IMR-90 (cell line): Measurements from ENCODE around the gene SENP7. TPM values are rescaled to one million over a fixed set of nuclear protein-coding genes. Genes with fewer than 3 reads are reported as not detected.

Source experiments
- ATAC-seq: fragments of 200-7000 bp; cut with Tn5 transposase; 2 replicates; pipeline ENCODE4 v1.9.1; 2020; ENCODE audit warnings: low read depth, mild to moderate bottlenecking, moderate library complexity
- BruUV-seq: library from RNA; stranded (reverse); fragments of 400-500 nt; replicated peaks from 2 replicates; lab custom pipeline; 2021; lab: Mats Ljungman, UMichigan
- CTCF ChIA-PET: fragments of 300-600 bp; formaldehyde crosslinking; extraction: SDS; loops from one replicate; lab custom pipeline; 2021; ENCODE audit warnings: antibody characterized with exemption; lab: Yijun Ruan, JAX
- POLR2A ChIA-PET: fragments of 300-600 bp; sonication (Branson Sonifier 250); formaldehyde crosslinking; loops from one replicate; lab custom pipeline; 2022; ENCODE audit warnings: antibody characterized with exemption; ENCODE audit not compliant: unreplicated experiment; lab: Charles Lee
- DNase-seq: peaks from one replicate; pipeline ENCODE4 v3.0.0; 2013
- H2AFZ ChIP-seq: replicated peaks from 2 replicates; pipeline ENCODE3; 2013; ENCODE audit warnings: low read length, mild to moderate bottlenecking; ENCODE audit not compliant: poor library complexity
- H2AK5ac ChIP-seq: 2 replicates; pipeline ENCODE4 v1.6.1; 2013; ENCODE audit warnings: low read depth, low read length, inconsistent platforms
- H2AK9ac ChIP-seq: replicated peaks from 2 replicates; pipeline ENCODE3; 2013; ENCODE audit warnings: mild to moderate bottlenecking, low read depth, low read length, moderate library complexity; ENCODE audit not compliant: poor library complexity
- H2BK120ac ChIP-seq: 2 replicates; pipeline ENCODE4 v1.6.1; 2013; ENCODE audit warnings: low read depth, low read length, inconsistent platforms
- H2BK15ac ChIP-seq: 3 replicates; pipeline ENCODE4 v1.6.1; 2013; ENCODE audit warnings: low read depth, low read length, inconsistent platforms
- H2BK20ac ChIP-seq: 2 replicates; pipeline ENCODE4 v1.6.1; 2013; ENCODE audit warnings: low read depth, mild to moderate bottlenecking, inconsistent platforms, low read length, moderate library complexity
- H2BK5ac ChIP-seq: 2 replicates; pipeline ENCODE4 v1.6.1; 2013; ENCODE audit warnings: mild to moderate bottlenecking, low read depth, low read length, inconsistent platforms; ENCODE audit not compliant: poor library complexity, severe bottlenecking
- H3K14ac ChIP-seq: replicated peaks from 2 replicates; pipeline ENCODE4 v1.6.1; 2013; ENCODE audit warnings: low read depth, low read length, inconsistent platforms
- H3K18ac ChIP-seq: 2 replicates; pipeline ENCODE4 v1.6.1; 2013; ENCODE audit warnings: low read depth, low read length, control low read depth
- H3K23ac ChIP-seq: 2 replicates; pipeline ENCODE4 v1.6.1; 2013; ENCODE audit warnings: low read depth, low read length, inconsistent platforms
- H3K27ac ChIP-seq: 2 replicates; pipeline ENCODE4 v1.5.1; 2013; ENCODE audit warnings: mild to moderate bottlenecking, control low read depth, low read length; ENCODE audit not compliant: insufficient read depth
- H3K27me3 ChIP-seq: 2 replicates; pipeline ENCODE4 v1.6.1; 2013; ENCODE audit warnings: low read length; ENCODE audit not compliant: control insufficient read depth, insufficient read depth
- H3K36me3 ChIP-seq: 2 replicates; pipeline ENCODE4 v1.6.1; 2013; ENCODE audit warnings: low read length, mixed read lengths; ENCODE audit not compliant: control insufficient read depth, insufficient read depth
- H3K4ac ChIP-seq: 2 replicates; pipeline ENCODE4 v1.6.1; 2013; ENCODE audit warnings: low read depth, low read length, inconsistent platforms
- H3K4me1 ChIP-seq: 2 replicates; pipeline ENCODE4 v1.6.1; 2013; ENCODE audit warnings: low read length, mixed read lengths; ENCODE audit not compliant: control insufficient read depth, insufficient read depth
- H3K4me2 ChIP-seq: 2 replicates; pipeline ENCODE4 v1.6.1; 2013; ENCODE audit warnings: low read depth, mild to moderate bottlenecking, control low read depth, low read length, moderate library complexity
- H3K4me3 ChIP-seq: 2 replicates; pipeline ENCODE4 v1.5.1; 2013; ENCODE audit warnings: low read depth, mild to moderate bottlenecking, control low read depth, low read length, moderate library complexity; ENCODE audit not compliant: insufficient read depth
- H3K56ac ChIP-seq: 2 replicates; pipeline ENCODE4 v1.6.1; 2013; ENCODE audit warnings: low read length, inconsistent platforms; ENCODE audit not compliant: insufficient read depth; ENCODE audit errors: extremely low read depth
- H3K79me1 ChIP-seq, 2 experiments: 2 replicates each; pipeline ENCODE4 v1.6.1; 2013; ENCODE audit warnings: low read length in 2 of 2, inconsistent platforms in 1 of 2, low read depth in 1 of 2
- H3K9ac ChIP-seq: 2 replicates; pipeline ENCODE4 v1.6.1; 2013; ENCODE audit warnings: low read depth, low read length, control low read depth
- H3K9me1 ChIP-seq: 2 replicates; pipeline ENCODE4 v1.6.1; 2013; ENCODE audit warnings: low read length, inconsistent platforms; ENCODE audit not compliant: insufficient read depth
- H3K9me3 ChIP-seq: 2 replicates; pipeline ENCODE4 v1.6.1; 2013; ENCODE audit warnings: low read length; ENCODE audit not compliant: control insufficient read depth, insufficient read depth
- H4K20me1 ChIP-seq: 2 replicates; pipeline ENCODE4 v1.6.1; 2013; ENCODE audit warnings: low read length, inconsistent platforms; ENCODE audit not compliant: insufficient read depth
- H4K5ac ChIP-seq: 2 replicates; pipeline ENCODE4 v1.6.1; 2013; ENCODE audit warnings: mild to moderate bottlenecking, low read depth, low read length, control low read depth
- H4K8ac ChIP-seq, 2 experiments: 2 replicates each; pipeline ENCODE4 v1.6.1; 2013; ENCODE audit warnings: low read depth in 2 of 2, low read length in 2 of 2, control low read depth in 1 of 2, inconsistent platforms in 1 of 2
- H4K91ac ChIP-seq: 2 replicates; pipeline ENCODE4 v1.6.1; 2013; ENCODE audit warnings: low read depth, low read length, inconsistent platforms; ENCODE audit not compliant: insufficient read depth
- BHLHE40 ChIP-seq: fragments of 150-350 bp; IDR thresholded peaks from 2 replicates; pipeline ENCODE4 v1.6.1; 2016; ENCODE audit warnings: mild to moderate bottlenecking, low read depth, low read length
- CEBPB ChIP-seq: IDR thresholded peaks from 2 replicates; pipeline ENCODE4 v1.6.1; 2012; ENCODE audit warnings: low read depth, low read length, improper control_type of control experiment
- CHD1 ChIP-seq: IDR thresholded peaks from 2 replicates; pipeline ENCODE4 v1.6.1; 2012; ENCODE audit warnings: low read depth, low read length, improper control_type of control experiment
- ELK1 ChIP-seq: fragments of 150-350 bp; IDR thresholded peaks from 2 replicates; pipeline ENCODE4 v1.6.1; 2016; ENCODE audit warnings: low read depth, mild to moderate bottlenecking, low read length, moderate library complexity, borderline replicate concordance
- FOS ChIP-seq: fragments of 150-350 bp; IDR thresholded peaks from 2 replicates; pipeline ENCODE4 v1.6.1; 2016; ENCODE audit warnings: low read depth, low read length
- MAFK ChIP-seq: IDR thresholded peaks from 2 replicates; pipeline ENCODE4 v1.6.1; 2012; ENCODE audit warnings: low read depth, low read length, improper control_type of control experiment
- MAZ ChIP-seq: IDR thresholded peaks from 2 replicates; pipeline ENCODE4 v1.6.1; 2012; ENCODE audit warnings: low read depth, mild to moderate bottlenecking, low read length, improper control_type of control experiment, moderate library complexity, borderline replicate concordance
- MXI1 ChIP-seq: IDR thresholded peaks from 2 replicates; pipeline ENCODE4 v1.6.1; 2012; ENCODE audit warnings: low read depth, mild to moderate bottlenecking, low read length, moderate library complexity, borderline replicate concordance
- NFE2L2 ChIP-seq: fragments of 150-350 bp; IDR thresholded peaks from 2 replicates; pipeline ENCODE4 v1.6.1; 2016; ENCODE audit warnings: low read depth, mild to moderate bottlenecking, low read length
- POLR2A ChIP-seq: IDR thresholded peaks from 2 replicates; pipeline ENCODE4 v1.6.1; 2012; ENCODE audit warnings: mild to moderate bottlenecking, low read depth, low read length
- RAD21 ChIP-seq: IDR thresholded peaks from 2 replicates; pipeline ENCODE4 v1.6.1; 2012; ENCODE audit warnings: low read length, improper control_type of control experiment
- RCOR1 ChIP-seq: IDR thresholded peaks from 2 replicates; pipeline ENCODE4 v1.6.1; 2012; ENCODE audit warnings: mild to moderate bottlenecking, low read length, improper control_type of control experiment; ENCODE audit not compliant: insufficient replicate concordance
- RFX5 ChIP-seq: IDR thresholded peaks from 2 replicates; pipeline ENCODE4 v1.8.0; 2012; ENCODE audit warnings: low read depth, mild to moderate bottlenecking, low read length, moderate library complexity
- SMC3 ChIP-seq: fragments of 150-350 bp; IDR thresholded peaks from 2 replicates; pipeline ENCODE4 v1.6.1; 2016; ENCODE audit warnings: low read depth, mild to moderate bottlenecking, antibody characterized with exemption, low read length, moderate library complexity
- USF2 ChIP-seq: fragments of 150-350 bp; IDR thresholded peaks from 2 replicates; pipeline ENCODE4 v1.6.1; 2017; ENCODE audit warnings: mild to moderate bottlenecking, antibody characterized with exemption, low read length, low read depth
- WGBS, 2 experiments: methylation state at CpG; one replicate each; pipeline versions ENCODE4 v1.1.5 to v1.1.7; 2013; ENCODE audit warnings: missing lambda C conversion rate in 2 of 2; ENCODE audit not compliant: insufficient read length in 1 of 2; ENCODE audit errors: extremely low coverage in 2 of 2; 5-methylcytosine and 5-hydroxymethylcytosine counted together
- dilution Hi-C: fragments of 300-500 bp; cut with HindIII; formaldehyde crosslinking; loops from one replicate; pipeline ENCODE4 v1.14.3; 2018; ENCODE audit warnings: low sequenced_read_pairs; ENCODE audit not compliant: unreplicated experiment
- in situ Hi-C: fragments of 300-500 bp; cut with MboI; formaldehyde crosslinking; loops from 3 replicates; pipeline ENCODE4 v1.14.3; 2019; ENCODE audit warnings: low sequenced_read_pairs, inconsistent platforms, mixed read lengths
- intact Hi-C: fragments of 100-400 bp; cut with micrococcal nuclease; formaldehyde crosslinking; loops from 2 replicates; pipeline ENCODE4 v1.10.0; 2022
- polyA plus RNA-seq, 3 experiments: library from polyadenylated mRNA; depleted of rRNA; stranded (reverse); fragments of >200 nt; gene quantifications; 2 replicates each; pipeline ENCODE4 v1.2.3, GENCODE V29; 2012; ENCODE audit warnings: low replicate concordance in 1 of 3
- total RNA-seq: library from RNA; depleted of rRNA; stranded (reverse); fragments of >200 nt; gene quantifications from 2 replicates; pipeline ENCODE4 v1.2.3, GENCODE V29; 2012
- TF ChIP-seq, protein P1 (sequence below): conservative IDR thresholded peaks from 2 replicates; pipeline ENCODE4 v1.5.1; 2012; ENCODE audit warnings: mild to moderate bottlenecking, low read depth, low read length, improper control_type of control experiment

The SENP7 gene
- total and polyA plus RNA-seq, 2 of the 4 experiments (the other 2 are of a cell fraction) = 5.5 to 8.4 TPM

GRCh38 chr3:101340591-101340990 lies 172.4 kb downstream of the SENP7 start:
- no peak overlapping the region for H3K4me3 ChIP-seq
- WGBS, 2 experiments = no CpG with 5 or more reads among the region's 2 CpGs
- ATAC-seq = no peak

More at GRCh38 chr3:101340591-101340990, 172.4 kb downstream of the SENP7 start:
- Histone ChIP-seq H2AFZ (no peak overlapping the region), H3K4me1 (no peaks in the 10 kb centered on the region), H2BK5ac (no peak overlapping the region), H3K27ac (no peak overlapping the region), H3K4me2 (no peak overlapping the region), H3K4ac (no peak overlapping the region), H3K9me1 (no peaks in the 10 kb centered on the region), H4K5ac (no peak overlapping the region), H4K20me1 (no peaks in the 10 kb centered on the region), H3K14ac (no peak overlapping the region), H2AK5ac (no peak overlapping the region), H3K27me3 (no peaks in the 10 kb centered on the region), H3K9ac (no peak overlapping the region), H3K9me3 (no peaks in the 10 kb centered on the region), H3K18ac (no peak overlapping the region), H3K36me3 (0 out of 2 replicates have a peak, but pooled peaks cover 4% of the 10 kb centered on the region), H3K56ac (no peak overlapping the region), H3K23ac (no peak overlapping the region), H4K8ac (no peak overlapping the region), H2BK20ac (no peak overlapping the region), H2BK15ac (no peak overlapping the region), H2AK9ac (no peak overlapping the region), H4K91ac (no peak overlapping the region), H2BK120ac (no peak overlapping the region), H3K79me1 (no peaks in the 10 kb centered on the region)
- TF ChIP-seq CHD1 (no peak), CEBPB (no peak), MXI1 (no peak), RCOR1 (no peak), NFE2L2 (no peak), FOS (no peak), BHLHE40 (no peak), POLR2A (no peak), USF2 (no peak), RAD21 (no peak), SMC3 (no peak), RFX5 (no peak), ELK1 (no peak), MAZ (no peak), MAFK (no peak)
- TF ChIP-seq, protein P1, sequence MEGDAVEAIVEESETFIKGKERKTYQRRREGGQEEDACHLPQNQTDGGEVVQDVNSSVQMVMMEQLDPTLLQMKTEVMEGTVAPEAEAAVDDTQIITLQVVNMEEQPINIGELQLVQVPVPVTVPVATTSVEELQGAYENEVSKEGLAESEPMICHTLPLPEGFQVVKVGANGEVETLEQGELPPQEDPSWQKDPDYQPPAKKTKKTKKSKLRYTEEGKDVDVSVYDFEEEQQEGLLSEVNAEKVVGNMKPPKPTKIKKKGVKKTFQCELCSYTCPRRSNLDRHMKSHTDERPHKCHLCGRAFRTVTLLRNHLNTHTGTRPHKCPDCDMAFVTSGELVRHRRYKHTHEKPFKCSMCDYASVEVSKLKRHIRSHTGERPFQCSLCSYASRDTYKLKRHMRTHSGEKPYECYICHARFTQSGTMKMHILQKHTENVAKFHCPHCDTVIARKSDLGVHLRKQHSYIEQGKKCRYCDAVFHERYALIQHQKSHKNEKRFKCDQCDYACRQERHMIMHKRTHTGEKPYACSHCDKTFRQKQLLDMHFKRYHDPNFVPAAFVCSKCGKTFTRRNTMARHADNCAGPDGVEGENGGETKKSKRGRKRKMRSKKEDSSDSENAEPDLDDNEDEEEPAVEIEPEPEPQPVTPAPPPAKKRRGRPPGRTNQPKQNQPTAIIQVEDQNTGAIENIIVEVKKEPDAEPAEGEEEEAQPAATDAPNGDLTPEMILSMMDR = no peak
- intact Hi-C loops = no loop called here
- in situ Hi-C loops = no loop called here
- POLR2A ChIA-PET = no interaction called here
- CTCF ChIA-PET = no interaction called here
- BruUV-seq = no TSS peak
- dilution Hi-C loops = no loop called here
- DNase-seq = peak; percentile 2
